HG03045 (cell line): Measurements from ENCODE around the gene EFCAB10.
"Not testable (repeated sequence)": the region's sequence is repeated elsewhere in the genome, so short reads cannot be mapped to it uniquely, and the experiment has no call there.

Experiments
- ATAC-seq: cut with Tn5 transposase; IDR thresholded peaks from one replicate; pipeline ENCODE4 v1.9.1; 2021; ENCODE audit warnings: mild to moderate bottlenecking, moderate library complexity; ENCODE audit not compliant: unreplicated experiment

Gene EFCAB10

DNA sequence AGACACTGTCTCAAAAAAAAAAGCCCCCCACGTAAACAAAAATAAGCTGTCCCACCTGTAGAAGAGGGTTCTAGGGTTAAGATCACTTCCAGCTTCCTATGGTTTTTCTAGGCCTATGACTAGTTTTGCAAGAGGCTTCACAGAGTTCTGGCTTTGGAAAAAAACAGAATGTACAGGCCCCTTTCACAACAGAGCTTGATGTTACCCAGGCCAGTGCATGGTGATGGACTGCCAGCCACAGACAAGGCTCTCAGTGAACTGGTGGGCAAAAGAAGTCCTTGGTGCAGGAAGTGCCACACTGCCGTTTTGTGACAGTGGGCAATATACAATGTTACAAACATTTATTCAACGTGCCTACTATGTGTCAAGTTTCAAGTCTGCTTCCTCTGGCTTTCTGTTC, 18.3 kb upstream of the EFCAB10 start:
- ATAC-seq = no peak

DNA sequence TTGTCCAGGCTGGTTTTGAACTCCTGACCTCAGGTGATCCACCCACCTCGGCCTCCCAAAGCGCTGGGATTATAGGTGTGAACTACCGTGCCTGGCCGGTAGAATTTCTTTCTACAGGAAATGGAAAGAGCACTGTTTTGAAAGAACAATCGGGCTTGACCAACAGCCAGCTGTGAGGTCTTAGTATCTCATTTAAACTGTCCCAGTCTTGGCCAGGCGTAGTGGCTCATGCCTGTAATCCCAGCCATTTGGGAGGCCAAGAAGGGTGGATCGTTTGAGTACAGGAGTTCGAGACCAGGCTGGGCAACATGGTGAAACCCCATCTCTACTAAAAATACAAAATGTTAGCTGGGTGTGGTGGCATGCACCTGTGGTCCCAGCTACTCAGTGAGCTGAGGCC, 17.8 kb upstream of the EFCAB10 start:
- ATAC-seq = not testable (repeated sequence)

DNA sequence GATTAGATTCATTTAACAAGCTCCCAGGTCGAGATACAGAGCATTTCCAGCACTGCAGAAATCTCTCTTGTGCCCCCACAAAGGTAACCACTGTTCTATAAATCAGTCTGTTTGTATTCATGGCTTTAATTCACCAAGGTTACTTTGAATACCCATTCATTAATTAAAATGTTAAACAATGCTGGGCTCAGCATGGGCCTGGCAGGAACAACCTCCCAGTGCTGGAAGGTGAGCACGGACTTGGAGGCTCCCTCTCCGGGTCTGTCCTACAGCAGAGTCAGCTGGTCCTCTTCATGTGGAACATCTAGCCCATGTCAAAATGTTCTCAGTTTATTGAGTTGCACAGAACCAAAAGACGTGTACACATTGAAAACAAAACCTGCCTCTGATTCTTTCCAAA, 15.6 kb upstream of the EFCAB10 start:
- ATAC-seq = no peak

DNA sequence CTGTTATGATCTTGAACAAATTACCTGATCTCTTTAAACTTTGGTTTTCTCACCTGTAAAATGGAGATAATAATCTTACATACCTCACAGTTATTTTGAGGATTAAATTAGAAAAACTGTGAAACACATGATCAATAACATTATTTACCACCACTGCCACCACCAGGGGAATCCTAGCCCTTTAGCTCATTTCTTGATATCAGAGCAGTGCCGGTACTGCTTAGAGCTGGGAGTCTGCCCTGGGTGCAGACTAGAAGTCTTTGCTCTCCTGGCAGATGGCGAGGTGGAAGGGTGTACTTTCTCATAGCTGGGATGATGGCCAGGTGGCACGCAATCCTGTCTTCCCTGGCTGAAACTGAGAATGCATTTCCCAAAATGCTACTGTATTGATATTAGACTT, 12.7 kb upstream of the EFCAB10 start:
- ATAC-seq = no peak

DNA sequence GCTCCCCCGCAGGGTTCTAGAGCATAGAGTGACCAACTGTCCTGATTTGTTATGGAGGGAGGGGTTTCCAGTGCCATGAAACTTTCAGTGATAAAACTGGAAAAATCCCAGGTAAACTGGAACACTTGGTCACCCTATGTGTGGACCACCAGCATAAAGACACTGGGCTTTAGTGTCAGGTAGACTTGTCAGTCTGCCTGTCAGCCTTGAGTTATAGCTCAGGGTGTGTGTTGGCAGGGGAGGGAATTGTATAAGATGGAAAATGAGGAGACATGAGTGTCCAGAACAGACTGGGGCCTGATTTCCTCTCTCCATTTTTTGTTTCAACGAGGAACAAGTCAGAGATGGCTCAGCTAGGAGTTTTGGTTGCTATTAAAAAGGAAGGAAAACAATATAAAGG, 10.2 kb upstream of the EFCAB10 start:
- no peak for ATAC-seq

DNA sequence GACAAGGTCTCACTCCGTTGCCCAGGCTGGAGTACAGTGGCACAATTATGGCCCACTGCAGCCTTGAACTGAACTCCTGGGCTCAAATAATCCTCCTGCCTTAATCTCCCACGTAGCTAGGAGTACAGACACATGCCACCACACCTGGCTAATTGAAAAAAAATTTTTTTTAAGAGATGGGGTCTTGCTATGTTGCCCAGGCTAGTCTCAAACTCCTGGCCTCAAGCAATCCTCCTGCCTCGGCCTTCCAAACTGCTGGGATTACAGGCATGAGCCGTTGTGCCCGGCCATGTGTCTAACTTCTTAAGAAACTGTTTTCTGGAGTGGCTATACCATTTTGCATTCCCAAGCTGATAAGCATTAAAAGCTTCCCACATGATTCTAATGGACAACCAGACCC, 9.5 kb upstream of the EFCAB10 start:
- ATAC-seq = no peak

DNA sequence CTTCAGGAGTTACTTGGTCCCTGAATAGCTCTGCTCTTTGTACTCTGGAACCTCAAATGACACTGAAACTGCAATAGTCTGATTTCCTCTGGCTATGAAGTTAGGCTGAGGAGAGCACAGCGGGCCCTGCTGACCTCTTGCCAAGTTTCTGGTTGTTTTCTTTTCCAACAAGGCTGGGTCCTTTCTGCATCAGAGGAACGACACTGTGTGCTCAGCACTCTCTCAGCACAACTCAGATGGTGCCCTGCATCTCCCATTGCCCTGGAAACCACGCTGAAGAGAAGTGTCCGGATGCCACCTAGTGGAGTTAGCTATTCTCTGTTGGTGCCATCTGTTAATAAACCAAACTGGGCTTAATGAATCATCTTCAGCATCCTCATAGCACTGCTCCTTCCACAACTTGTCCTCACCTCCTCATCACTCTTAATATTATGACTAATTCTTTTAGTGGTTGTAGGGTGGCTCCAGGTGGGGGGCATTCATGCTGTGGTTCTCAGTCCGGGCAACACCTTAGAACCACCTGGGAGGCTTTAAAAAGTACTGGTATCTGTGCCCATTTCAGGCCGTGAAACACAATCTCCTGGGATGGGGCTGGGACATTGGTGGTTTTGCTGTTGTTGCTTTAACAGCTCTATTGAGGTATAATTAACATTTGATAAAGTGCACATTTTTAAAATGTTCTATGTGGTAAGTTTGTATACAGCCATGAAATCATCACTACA, 8.2 kb upstream of the EFCAB10 start:
- peak; percentile 69 for ATAC-seq

DNA sequence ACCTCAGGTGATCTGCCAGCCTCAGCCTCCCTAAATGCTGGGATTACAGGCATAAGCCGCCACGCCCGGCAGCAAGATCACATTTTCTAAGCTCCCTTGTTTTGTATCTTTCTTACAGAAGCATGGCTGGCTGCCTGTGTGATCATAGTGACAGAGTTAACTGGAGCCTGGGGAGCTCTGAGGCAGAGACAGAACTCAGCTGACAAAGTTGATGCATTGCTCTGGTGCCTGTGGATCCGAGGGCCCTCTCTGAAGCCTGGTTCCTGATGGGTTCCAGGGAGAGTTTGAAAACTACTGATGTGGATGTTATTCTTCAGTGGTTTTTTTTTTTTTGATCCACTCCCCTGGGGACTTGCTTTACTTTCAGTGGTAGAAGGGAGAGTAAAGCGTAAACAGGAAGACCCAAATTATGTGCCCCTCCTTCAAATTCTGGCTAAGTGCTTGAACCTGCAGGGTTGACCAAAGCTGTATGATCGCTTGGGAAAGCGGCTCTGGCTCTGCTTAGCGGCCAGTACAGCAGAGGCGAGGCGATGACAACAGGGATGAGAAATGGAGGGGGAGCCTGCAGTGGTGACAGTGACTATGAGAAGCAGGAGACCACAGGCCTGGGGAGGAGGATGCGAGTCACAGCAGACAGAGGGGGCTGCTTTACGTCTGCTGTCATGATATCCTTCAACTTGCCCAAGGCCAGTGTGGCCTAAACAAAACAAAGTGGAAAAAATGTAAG, 6.8 kb upstream of the EFCAB10 start:
- ATAC-seq = no peak

DNA sequence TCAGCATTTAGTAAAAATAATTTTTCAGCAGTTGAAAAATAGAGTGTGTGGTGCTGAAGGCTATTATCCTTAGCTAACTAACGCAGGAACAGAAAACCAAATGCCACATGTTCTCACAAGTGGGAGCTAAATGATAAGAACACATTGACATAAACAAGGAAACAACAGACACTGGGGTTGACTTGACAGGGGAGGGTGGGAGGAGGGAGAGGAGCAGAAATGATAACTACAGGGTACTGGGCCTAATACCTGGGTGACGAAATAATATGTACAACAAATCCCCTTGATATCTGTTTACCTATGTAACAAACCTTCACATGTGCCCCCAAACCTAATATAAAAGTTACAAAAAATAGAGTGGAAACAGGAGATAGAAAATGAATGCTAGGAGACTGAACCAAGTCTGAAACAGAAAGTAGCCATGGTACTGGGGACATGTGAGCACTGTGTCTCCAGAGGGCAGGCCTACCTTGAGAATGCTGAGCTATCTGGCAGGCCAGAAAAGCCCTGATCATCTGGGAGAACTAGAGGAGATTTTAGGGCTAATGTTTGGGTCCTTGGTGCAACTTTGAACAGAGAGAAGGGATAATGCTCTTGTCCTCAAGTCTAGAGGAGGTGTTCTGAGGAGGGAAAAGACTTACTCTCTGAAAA, 4.7 kb upstream of the EFCAB10 start:
- peak; percentile 42 for ATAC-seq

DNA sequence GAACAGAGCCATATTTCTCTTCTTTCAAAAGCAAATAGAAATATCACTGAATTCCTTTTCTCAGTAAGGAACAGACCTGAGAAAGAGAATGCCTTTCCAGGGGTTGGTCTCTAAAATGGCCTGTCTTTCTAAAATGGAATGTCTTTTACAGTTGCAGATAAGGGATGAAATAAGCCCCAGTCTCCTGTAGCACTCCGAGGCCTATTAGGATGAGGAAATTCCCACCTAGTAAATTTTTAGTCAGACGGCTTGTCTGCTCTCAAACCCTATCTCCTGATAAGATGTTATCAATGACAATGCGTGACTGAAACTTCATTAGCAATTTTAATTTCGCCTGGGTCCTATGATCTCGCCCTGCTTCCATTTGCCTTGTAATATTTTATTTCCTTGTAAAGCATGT, 2.9 kb upstream of the EFCAB10 start:
- no peak for ATAC-seq

DNA sequence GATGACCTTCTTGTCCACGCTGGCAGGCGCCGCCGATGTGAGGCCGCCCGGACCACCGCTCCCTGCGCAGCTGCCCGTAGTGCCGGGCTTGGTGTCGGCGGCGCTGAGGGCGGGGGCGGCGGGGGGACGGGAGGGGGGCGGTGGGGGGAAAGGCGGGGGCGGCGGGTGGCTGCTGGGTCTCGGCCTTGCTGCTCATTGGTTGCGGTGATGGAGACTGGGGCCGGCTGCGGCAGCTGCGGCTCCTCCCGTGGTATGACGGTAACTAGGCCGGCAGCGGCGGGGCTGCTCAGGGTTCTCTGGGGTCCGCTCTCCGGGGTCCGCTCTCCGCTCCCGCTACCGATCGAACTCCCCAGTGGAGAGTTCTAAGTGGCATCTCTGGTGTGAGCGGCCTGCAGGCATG, 1.8 kb upstream of the EFCAB10 start:
- no peak for ATAC-seq

DNA sequence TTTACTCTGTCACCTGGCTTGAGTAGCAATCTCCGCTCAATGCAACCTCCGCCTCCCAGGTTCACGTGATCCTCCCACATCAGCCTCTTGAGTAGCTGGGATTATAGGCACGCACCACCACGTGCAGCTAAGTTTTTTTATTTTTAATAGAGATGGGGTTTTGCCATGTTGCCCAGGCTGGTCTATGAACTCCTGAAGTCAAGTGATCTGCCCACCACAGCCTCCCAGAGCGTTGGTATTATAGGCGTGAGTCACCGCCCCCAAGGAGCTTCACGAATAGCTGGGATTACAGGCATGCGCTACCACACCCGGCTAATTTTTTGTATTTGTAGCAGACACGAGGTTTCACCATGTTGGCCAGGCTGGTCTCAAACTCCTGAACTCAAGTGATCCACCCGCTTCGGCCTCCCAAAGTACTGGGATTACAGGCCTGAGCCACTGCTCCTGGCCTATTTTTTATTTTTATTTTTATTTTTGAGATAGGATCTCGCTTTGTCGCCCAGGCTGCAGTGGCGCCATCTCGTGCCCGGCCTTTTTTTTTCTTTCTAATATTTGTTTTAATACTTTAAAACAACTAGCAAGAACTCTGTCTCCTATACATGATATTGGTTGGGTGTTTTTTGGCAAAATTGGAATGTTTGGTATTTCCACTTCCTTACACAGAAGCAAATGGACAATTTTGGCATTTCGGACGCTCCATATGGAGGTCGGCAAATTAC, 1.1 kb downstream of the EFCAB10 start:
- no peak for ATAC-seq

DNA sequence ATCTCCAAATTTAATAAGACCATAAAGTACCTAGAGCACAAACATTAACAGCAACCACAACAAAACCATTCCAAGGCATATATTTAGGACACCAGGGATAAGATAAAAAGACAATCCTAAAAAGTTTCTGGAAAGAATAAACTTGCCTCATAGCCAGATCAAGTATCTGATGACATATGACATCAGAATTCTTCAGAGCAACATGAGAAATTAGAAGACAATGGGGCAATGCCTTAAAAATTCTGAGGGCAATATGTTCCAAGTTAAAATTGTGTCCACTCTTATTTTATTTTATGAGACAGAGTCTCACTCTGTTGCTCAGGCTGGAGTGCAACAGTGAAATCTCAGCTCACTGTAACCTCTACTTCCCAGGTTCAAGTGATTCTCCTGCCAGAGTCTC, 2.8 kb downstream of the EFCAB10 start:
- ATAC-seq = no peak

DNA sequence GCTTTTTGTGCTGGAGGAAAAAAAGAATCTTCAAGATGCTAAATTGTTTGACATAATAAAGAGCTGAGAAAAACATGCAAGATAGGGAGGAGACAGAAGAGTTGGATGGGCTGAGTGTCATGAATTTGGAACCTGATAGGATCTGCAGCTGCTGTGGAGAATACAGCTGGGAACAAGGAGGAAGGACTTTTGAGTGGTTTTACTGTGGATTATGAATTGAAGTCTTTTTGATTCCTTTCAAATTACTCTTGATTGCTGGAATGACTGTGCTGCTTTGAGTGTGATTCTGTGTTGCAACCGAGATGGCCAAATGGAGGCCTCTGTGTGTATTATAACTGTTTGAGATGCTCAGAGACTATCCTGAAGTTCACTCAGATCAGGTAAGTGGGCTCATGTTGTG, 4.0 kb downstream of the EFCAB10 start:
- no peak for ATAC-seq

DNA sequence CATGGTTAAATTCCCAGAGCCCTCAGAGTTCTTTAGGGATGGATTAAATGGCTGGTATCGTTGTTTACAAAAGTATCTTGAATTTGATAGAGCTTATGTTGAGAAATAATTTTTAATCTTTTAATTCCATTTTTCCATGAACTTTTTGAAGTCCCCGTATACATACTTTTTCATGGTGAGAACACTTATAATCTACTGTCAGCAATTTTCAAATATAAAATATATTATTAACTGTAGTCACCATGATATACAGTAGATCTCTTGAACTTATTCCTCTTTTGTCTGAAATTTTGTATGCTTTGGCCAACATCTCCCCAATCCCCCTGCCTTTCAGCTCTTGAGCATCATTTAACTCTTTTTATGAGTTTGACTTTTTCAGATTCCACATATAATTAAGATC, 9.4 kb downstream of the EFCAB10 start:
- no peak for ATAC-seq

DNA sequence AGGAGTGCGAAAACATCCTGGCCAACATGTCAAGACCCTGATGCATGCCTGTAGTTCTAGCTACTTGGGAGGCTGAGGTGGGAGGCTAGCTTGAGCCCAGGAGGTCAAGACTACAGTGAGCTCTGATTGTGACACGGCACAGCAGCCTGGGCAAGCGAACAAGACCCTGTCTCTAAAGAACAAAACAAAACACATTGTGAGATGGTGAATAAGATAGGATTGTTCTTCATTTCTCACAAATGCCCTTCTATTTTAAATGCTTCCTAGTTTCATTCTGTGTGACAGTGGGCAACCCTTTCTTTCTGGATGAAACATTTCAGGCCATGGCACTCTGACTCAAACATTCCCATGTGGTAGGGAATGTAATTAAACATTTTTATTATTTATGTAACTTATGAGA, 13.5 kb downstream of the EFCAB10 start:
- no peak for ATAC-seq

DNA sequence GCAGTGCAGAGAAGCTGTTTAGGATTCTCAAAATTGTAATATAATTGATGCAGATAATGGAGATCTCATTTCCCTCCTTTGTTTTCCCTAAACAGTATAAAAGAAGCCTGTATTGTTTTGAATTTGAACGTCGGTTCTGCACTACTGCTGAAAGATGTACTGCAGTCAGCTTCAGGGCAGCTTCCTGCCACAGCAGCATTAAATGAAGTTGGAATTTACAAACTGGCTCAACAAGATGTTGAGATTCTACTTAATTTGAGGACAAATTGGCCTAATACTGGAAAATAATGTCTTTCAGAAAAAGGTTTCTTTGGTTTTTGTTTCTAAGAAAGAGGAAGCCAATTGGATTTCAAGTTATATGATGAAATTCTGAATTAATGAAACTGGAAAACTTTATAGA, 14.3 kb downstream of the EFCAB10 start:
- no peak for ATAC-seq

DNA sequence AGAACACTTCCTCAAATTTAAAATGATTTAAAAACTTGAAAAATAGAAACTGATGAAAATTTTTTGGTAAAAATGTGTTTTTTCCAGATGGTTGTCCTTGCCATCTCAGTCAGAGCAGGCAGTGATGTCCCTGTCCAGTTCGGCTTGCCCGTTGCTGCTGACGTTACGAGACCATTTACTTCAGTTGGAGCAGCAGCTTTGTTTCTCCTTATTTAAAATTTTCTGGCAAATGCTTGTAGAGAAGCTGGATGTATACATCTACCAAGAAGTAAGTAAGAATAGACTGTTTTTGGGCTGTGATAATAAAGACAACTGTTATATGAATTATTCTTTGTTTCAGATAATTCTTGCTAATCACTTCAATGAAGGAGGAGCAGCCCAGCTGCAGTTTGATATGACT, 16.1 kb downstream of the EFCAB10 start:
- no peak for ATAC-seq

DNA sequence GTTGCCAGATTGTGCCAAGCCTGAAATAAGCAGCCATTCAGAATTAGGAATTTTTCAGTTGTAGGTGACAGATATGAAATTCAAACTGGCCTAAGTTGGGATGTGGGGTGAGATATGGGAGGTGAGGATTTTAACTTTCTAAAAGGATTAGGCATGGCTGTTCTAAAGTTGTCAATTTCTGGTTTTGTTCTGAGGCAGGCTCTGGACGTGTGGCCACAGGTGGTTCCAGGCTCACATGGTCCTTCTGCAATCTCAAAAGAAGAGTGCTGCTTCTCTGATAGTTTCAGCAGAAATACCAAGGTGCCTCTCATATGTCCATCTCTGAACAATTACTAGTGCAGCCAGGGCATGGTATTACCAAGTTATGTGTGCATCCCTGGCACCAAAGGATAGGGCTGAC, 21.4 kb downstream of the EFCAB10 start:
- no peak for ATAC-seq

DNA sequence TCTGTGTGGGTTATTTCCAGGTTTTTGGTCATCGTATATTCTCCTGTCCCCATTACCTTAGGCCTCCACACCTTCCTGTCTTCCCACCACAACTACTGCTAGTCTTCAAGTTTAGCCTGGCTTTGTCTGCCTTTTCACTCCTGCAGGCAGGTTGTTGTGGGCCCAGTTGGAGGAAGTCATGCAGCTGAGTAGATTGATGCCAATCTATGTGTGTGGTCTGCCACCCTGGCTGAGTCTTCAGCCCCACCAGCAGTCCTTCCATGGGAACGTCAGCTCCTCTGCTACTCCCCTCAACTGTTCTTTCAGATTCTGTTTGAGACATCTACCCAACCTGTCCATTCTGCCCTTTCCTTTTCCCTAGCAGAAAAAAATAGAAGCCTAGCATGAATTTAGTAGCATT, 43.0 kb downstream of the EFCAB10 start:
- no peak for ATAC-seq

DNA sequence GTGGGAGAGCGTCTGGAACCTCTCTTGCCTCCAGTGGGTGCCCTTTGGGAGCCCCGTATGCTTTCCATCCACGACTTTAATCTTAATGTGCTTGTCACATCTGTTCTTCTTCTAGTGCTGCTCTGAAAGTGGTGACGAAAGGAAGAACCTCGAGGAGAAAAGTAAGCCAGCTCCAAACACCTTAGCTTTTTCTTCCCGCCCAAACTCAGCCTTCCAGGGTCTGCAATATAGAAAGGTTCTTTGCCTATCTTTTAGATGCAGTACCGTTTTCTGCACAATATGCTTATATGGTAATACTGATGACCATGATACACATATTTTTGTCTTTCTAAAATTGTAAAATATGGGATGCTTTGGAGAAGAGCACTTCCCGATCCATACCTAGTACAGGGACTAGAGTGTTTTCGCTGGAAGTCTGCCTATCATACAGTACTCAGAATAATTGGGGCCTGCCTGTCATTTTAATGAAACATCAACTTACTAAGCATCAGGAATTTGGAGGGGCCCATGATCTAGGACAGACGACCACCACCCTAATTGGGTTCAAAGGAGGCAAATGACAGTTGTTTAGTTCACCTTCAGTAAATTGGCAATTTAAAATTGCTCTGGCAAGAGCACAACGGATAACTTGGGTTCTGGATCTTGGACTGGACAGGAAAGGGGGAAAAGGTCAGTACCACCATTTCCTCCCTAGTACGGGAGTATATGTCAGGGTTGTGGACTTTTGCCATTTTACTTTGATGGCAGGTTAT, 48.4 kb downstream of the EFCAB10 start:
- no peak for ATAC-seq
